Hepatocyte (in vitro differentiated cells): ENCODE measurements around the gene ARRB1.

ENCODE experiments used
- CTCF ChIP-seq: fragments of 200-600 bp; sonication (generic); IDR thresholded peaks from 2 replicates; pipeline ENCODE4 v1.5.1; 2016; ENCODE audit warnings: antibody characterized with exemption, mild to moderate bottlenecking; ENCODE audit not compliant: poor library complexity
- EZH2 ChIP-seq: fragments of 200-600 bp; sonication (generic); IDR thresholded peaks from 2 replicates; pipeline ENCODE4 v1.6.1; 2016; ENCODE audit warnings: antibody characterized with exemption, mild to moderate bottlenecking, borderline replicate concordance
- EZH2phosphoT487 ChIP-seq: fragments of 200-600 bp; sonication (generic); IDR thresholded peaks from one replicate; pipeline ENCODE4 v1.6.1; 2018; ENCODE audit warnings: antibody characterized with exemption, mild to moderate bottlenecking, low read depth, moderate library complexity; ENCODE audit not compliant: unreplicated experiment, severe bottlenecking

- TF ChIP-seq CTCF (no peak), EZH2 (no peak), EZH2phosphoT487 (no peak)
Measured at GRCh38 chr11:75260396-75261170, 90.9 kb downstream of the ARRB1 start.
